Adipocyte (in vitro differentiated cells): Measurements from ENCODE around the gene PPP4C.

Experiments
- DNase-seq: peaks from one replicate; pipeline ENCODE4 v3.0.0-alpha.2; 2015; ENCODE audit warnings: low read depth
- H3K27me3 ChIP-seq: replicated peaks from 2 replicates; pipeline ENCODE4 v1.7.0; 2013; ENCODE audit warnings: mild to moderate bottlenecking, low read length, moderate library complexity; ENCODE audit not compliant: control insufficient read depth, insufficient read depth
- H3K36me3 ChIP-seq: 2 replicates; pipeline ENCODE4 v1.7.0; 2013; ENCODE audit warnings: low read length, mild to moderate bottlenecking, moderate library complexity; ENCODE audit not compliant: control insufficient read depth, insufficient read depth, severe bottlenecking
- H3K4me1 ChIP-seq: 2 replicates; pipeline ENCODE4 v1.7.0; 2013; ENCODE audit warnings: mild to moderate bottlenecking, low read length, moderate library complexity; ENCODE audit not compliant: control insufficient read depth, insufficient read depth
- H3K4me3 ChIP-seq: 2 replicates; pipeline ENCODE4 v1.7.0; 2013; ENCODE audit warnings: mild to moderate bottlenecking, low read length, moderate library complexity
- H3K9ac ChIP-seq: 2 replicates; pipeline ENCODE4 v1.7.0; 2013; ENCODE audit warnings: mild to moderate bottlenecking, low read length, moderate library complexity
- H3K9me3 ChIP-seq: 2 replicates; pipeline ENCODE4 v1.7.0; 2013; ENCODE audit warnings: mild to moderate bottlenecking, low read length, moderate library complexity; ENCODE audit not compliant: control insufficient read depth

PPP4C gene

DNA sequence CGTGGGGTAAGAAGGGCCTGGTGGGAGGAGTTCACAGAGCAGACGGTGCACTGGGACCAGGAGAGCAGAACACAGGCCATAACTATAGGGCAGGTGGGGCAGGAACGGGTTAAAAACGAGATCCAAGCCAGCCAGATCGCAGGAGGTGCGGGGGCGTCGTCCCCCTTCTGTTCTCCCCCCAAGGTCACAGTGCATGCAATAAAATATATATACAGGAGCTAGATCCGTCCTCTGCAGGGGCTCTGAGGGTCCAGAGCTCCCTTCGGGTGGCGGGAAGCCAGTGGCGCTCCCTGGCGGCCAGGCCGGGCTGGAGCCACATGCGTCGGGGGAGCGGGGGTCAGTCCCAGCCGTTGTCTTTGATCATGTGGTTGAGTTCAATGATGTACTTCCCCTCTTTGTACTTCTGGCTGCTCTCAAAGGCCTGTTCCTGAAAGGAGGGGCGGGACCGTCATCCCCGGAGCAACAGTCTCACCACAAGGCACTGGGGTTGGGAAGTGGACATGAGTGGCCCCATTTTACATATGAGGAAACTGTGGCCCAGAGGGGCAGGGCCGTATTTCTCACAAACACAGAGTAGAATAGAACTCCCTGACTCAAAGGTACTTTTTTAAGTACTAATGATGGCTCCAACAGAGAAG, 16.7 kb downstream of the PPP4C start:
- H3K27me3 ChIP-seq = no peaks in the 10 kb centered on the region
- peaks cover 3% of the 10 kb centered on the region for H3K9me3 ChIP-seq
- peaks cover 44% of the 10 kb centered on the region for H3K4me1 ChIP-seq
- peak; percentile 61 for DNase-seq
- peaks cover 13% of the 10 kb centered on the region for H3K36me3 ChIP-seq
- peak overlapping the region; percentile 80 for H3K9ac ChIP-seq
- H3K4me3 ChIP-seq = peak overlapping the region; percentile 74

DNA sequence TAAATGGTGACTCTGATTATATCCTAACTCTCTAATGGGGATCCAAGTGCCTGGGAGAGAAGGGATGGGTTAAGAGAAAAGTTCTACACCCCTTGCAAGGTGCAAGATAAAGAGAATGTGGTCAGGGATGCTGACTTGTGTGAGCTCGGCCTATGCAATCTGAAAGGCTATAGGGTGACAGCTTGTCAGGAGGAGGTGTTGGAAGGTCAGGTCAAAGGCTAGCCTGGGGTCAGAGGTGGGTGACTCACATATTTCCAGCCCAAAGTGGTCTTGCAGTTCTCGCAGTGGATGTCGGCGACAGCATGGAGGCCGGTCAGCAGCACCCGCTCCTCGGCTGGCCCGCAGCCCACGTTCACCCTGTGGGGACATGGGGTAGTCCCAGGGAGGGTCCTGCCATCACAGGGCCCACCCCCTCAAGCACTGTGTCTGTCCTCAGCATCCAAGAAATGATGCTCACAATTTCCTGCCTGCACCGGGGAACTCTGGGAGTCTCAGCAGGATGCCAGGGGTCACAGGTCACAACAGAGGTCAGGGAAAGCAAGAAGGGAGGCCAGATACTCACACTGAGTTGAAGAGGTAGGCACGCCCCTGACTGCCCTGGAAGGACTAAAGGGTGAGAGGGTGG, 18.9 kb downstream of the PPP4C start:
- Histone ChIP-seq H3K27me3 (no peaks in the 10 kb centered on the region), H3K4me1 (peaks cover 44% of the 10 kb centered on the region), H3K9ac (peak overlapping the region; percentile 87), H3K4me3 (peak overlapping the region; percentile 83), H3K36me3 (peaks cover 13% of the 10 kb centered on the region), H3K9me3 (peaks cover 3% of the 10 kb centered on the region)
- no peak for DNase-seq

DNA sequence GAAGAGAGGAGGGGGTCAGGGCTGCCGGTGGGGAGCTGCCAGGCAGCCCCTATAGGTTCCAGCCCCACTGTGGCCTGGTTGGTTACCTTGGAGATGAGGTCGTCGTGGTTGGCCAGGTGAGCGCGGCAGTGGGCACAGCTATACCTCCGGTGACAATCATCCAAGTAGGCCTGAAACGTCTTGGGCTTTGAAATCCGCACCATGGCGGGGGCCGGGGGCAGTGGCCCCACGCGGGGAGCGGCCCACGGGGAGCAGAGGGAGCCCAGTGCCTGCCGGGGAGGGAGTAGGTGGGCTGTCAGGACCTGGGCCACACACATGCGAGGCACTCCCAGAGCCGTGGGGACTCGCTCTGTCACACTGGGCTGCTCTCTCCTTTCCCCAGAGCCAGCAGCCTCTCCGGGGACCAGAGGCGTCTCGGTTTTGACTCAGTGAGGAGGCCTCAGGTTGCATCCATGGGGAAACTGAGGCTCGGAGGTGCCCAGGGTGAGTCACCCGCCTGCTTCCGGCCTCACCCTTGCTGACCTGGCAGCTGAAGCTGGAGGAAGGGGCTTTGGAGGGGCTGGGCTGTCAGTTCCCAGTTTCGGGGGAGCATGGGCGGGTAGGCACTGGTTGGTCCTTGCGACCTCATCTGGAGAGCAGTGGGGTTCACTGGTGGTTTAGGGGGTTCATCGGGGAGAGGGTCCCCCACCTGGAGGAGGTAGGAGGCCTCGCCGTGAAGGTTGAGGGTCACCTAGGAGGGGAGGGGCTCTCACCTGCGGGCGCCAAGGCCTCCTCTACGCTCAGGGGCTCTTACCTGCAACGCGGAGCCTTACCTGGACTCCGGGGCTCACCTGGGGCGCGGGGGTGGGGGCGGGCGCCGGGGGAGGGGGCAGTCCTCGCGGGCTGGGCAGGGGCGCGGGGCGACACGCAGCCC, 19.6 kb downstream of the PPP4C start:
- peaks cover 13% of the 10 kb centered on the region for H3K36me3 ChIP-seq
- H3K4me3 ChIP-seq = peak overlapping the region; percentile 83
- peak overlapping the region; percentile 87 for H3K9ac ChIP-seq
- peaks cover 38% of the 10 kb centered on the region for H3K4me1 ChIP-seq
- no peak for DNase-seq
- H3K27me3 ChIP-seq = no peaks in the 10 kb centered on the region
- H3K9me3 ChIP-seq = peaks cover 3% of the 10 kb centered on the region

DNA sequence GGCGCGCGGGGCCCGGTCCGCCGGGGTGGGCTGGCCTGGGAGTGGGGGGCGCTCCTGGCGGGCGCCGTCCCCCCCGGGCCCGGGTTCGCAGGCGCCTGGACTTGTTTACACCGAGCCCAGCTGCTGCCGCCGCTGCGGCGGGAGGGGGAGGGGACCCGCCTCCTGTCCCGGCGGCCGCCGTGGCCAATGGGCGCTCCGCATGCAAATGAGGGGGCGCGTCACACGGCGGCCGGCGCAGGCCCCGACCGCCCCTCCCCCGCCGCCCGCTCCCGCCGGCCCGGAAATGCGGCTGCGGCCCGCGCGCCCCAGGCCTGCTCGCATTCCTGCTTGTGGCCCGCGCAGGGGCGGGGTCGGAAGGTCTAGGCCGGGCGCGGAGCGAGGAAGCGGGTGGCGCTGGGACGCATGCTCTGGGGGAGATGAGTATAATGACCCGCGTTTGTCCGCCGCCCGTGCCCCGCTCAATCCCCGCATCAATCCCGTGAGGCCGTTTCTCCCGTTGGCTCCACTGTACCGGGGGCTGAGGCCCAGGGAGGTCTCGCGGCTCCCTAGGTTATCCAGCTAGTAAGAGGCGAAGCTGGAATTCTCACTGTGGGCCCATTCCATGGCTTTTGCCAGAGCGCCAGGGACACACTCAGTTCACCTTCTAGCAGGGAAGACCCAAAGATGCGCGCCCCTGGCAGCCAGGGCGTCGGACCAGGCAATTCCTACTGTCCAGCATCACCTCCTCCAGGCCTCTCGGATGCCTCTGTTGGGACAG, 20.5 kb downstream of the PPP4C start, which contains the start of gene YPEL3:
TSS of gene YPEL3 (minus strand) at position 109 of the 757 bp plus-strand sequence. CDS start 731 bp downstream, outside the sequence.
- DNase-seq = peak; percentile 95
- peak within 1 kb of the TSS; percentile 90 for H3K9ac ChIP-seq
- H3K27me3 ChIP-seq = no peaks in the 10 kb centered on the region
- peaks cover 13% of the 10 kb centered on the region for H3K36me3 ChIP-seq
- peak within 1 kb of the TSS; percentile 83 for H3K4me3 ChIP-seq
- H3K4me1 ChIP-seq = peaks cover 29% of the 10 kb centered on the region
- H3K9me3 ChIP-seq = peaks cover 3% of the 10 kb centered on the region

DNA sequence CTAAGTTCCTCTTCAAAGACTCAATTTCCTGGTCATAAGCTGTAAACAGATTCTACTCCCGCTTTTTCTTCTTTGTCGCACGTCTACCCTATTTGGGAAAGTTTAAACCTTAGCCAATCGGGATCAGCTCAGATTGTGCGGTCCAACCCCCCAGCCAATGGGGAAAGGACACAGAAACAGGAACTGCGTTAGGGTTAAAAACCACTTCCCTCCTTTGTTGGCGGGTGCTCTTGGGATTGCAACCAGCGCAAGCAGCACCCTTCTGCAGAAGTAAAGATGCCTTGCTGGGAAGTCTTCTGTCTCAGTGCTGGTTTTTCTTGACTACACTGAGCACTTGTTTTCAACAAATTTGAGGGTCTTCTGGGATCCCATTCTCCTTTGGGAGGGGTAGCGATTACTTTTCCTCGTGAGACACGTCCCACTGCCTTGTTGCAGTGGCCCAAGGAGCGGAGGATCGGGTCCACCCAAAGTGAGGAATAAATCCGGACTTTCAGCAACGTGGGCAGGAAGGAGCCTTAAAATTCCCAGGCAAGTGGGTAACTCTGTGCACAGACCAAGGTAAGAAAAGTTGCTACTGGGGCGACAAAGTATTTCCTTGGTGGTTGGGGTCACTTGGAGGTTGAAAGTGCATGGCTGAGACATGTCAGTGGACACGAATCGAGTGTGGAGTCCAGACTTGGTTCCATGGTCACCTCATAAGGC, 21.2 kb downstream of the PPP4C start:
- peaks cover 3% of the 10 kb centered on the region for H3K9me3 ChIP-seq
- H3K9ac ChIP-seq = peak overlapping the region; percentile 90
- peaks cover 13% of the 10 kb centered on the region for H3K36me3 ChIP-seq
- no peak for DNase-seq
- H3K4me1 ChIP-seq = peaks cover 25% of the 10 kb centered on the region
- H3K4me3 ChIP-seq = peak overlapping the region; percentile 81
- no peaks in the 10 kb centered on the region for H3K27me3 ChIP-seq

DNA sequence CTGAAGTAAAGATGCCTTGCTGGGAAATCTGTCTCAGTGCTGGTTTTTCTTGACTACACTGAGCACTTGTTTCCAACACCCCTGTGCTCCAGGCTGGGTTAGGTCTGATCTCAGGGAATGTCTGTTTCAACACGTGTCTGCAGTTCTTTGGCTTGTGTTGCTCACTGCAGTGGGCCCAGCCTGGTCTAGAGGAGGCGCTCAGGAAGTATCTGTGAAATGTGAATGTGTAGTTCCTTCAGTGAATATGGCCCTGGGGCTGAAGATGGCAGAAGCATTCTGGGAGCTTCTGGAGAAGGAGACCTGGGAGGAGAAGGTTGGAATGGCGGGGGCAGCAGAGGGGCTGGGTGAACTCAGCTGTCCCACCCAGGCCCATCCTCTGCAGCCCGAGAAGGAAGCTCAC, 28.3 kb downstream of the PPP4C start:
- no peaks in the 10 kb centered on the region for H3K4me1 ChIP-seq
- H3K4me3 ChIP-seq = no peak overlapping the region
- H3K27me3 ChIP-seq = no peaks in the 10 kb centered on the region
- H3K36me3 ChIP-seq = peaks cover 27% of the 10 kb centered on the region
- no peak overlapping the region for H3K9ac ChIP-seq
- H3K9me3 ChIP-seq = no peaks in the 10 kb centered on the region
- no peak for DNase-seq

DNA sequence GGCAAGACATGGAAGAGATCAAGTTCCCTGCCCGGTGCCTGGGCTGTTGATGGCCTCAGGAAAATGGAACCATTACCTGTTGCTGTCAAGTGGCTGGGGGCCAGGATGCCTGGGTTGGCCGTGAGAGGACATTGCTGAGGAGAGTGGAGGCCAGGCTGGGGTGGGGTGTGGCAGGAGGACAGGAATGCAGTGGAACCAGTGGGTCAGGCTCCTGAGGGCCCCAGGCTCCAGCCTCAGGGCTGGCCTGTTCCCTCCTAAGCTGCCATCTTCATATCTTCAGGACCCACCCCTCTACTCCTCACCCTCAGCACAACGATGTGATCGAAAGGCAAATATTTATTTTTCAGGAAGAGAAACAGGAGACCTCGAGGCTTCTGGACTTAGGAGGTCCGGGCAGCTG, 28.7 kb downstream of the PPP4C start:
- Histone ChIP-seq H3K27me3 (no peaks in the 10 kb centered on the region), H3K9ac (no peak overlapping the region), H3K4me1 (no peaks in the 10 kb centered on the region), H3K4me3 (no peak overlapping the region), H3K36me3 (peaks cover 27% of the 10 kb centered on the region), H3K9me3 (no peaks in the 10 kb centered on the region)
- DNase-seq = no peak

DNA sequence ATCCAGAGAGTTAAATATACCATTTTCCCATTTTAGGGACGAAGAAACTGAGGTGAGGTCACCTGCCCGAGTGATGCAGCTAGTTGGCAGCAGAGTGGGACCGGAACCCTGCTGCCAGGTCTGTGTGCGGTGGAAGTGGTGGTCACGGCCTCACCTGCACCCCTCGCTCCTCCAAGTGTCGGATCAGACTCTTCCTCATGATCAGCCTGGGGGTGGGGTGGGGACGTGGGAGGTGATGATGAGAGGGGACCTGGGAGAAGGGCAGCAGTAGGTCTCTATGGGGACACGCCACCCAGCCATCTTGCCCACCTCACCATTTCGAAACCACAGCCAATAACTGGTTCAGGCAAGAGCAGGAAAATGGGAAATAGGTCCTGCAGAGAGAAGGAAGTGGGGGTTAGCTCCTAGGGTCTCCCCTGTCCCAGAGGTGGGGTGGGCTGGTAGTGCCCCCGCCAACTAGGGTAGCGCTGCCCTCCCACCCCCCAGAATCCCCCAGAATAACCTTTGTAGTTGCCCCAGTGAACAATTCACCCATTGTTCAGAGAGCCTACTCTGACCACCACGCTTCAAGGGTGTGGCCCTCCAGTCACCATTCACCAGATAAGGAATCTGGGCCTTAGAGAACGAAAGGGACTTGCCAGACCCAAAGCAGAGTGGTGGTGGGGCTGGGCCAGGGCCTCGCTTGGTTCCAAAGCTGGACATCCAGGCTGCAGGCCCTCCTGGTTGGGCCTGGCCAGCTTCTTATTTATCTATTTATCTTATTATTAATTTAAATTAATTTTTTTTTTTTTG, 32.5 kb downstream of the PPP4C start:
- no peak overlapping the region for H3K9ac ChIP-seq
- peaks cover 4% of the 10 kb centered on the region for H3K4me1 ChIP-seq
- H3K36me3 ChIP-seq = peaks cover 36% of the 10 kb centered on the region
- no peak for DNase-seq
- H3K27me3 ChIP-seq = no peaks in the 10 kb centered on the region
- H3K4me3 ChIP-seq = no peak overlapping the region
- H3K9me3 ChIP-seq = no peaks in the 10 kb centered on the region

DNA sequence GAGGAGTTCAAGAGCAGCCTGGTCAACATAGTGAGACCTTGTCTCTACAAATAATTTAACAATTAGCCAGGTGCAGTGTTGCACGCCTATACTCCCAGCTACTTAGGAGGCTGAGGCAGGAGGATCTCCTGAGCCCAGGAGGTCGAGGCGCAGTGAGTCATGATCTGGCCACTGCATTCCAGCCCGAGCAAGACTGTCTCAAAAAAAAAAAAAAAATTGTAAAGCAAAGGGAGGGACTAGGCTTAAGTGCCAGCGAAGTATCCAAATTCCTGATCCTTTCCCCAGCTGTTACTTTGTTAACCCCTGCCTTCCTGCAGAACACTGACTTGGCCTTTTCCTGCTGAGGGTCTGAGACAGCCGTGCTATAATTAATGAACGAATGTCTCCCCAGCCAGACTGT, 34.9 kb downstream of the PPP4C start:
- Histone ChIP-seq H3K36me3 (peaks cover 29% of the 10 kb centered on the region), H3K27me3 (no peaks in the 10 kb centered on the region), H3K4me1 (peaks cover 14% of the 10 kb centered on the region), H3K9ac (no peak overlapping the region), H3K9me3 (no peaks in the 10 kb centered on the region), H3K4me3 (no peak overlapping the region)
- no peak for DNase-seq
